ENCODE data around the gene LOXL4.
"Not testable (repeated sequence)": the region's sequence is repeated elsewhere in the genome, so short reads cannot be mapped to it uniquely, and the experiment has no call there.

LOXL4 gene

GRCh38 chr10:98240524-98240923 is 27.5 kb downstream of the LOXL4 start:
- no peak for DNase-seq

DNA sequence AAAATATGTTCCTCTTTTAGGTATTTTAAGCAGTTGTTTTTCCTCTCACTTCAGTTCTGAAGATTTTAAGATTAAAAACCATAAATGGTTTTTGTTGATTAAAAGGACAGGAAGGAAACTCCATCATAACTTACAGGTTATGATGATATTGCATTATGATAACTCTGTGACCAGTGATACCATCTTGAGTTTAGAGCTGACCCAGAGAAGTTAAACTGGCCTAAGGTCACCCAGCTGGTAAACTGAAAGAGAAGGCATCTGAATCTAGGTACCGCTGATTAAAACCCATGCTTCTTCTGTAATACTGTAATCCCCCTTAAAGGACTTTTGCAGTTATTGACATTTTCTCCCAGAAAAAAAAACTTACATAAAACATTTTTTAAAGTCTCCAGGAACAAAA is 29.6 kb downstream of the LOXL4 start:
- DNase-seq, result no peak

DNA sequence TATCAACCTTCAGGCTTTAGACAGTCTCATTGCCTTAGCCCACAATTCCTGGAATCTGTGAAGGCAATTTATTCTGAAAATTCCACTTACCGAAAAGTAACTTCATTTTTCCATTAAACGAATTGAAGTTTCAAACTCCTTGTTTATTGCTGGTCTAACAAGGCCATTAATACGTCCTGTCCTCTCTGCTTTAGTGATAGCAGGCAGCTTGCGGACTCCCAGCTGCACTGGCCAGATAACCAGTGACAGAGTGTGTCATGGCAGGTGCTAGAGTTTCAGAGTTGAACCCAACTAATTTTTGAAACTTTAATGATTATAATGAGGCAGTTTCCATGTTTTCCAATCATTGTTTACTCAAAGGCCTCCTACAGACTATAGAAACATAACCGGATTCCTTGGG is 31.1 kb downstream of the LOXL4 start:
- DNase-seq, result no peak

DNA sequence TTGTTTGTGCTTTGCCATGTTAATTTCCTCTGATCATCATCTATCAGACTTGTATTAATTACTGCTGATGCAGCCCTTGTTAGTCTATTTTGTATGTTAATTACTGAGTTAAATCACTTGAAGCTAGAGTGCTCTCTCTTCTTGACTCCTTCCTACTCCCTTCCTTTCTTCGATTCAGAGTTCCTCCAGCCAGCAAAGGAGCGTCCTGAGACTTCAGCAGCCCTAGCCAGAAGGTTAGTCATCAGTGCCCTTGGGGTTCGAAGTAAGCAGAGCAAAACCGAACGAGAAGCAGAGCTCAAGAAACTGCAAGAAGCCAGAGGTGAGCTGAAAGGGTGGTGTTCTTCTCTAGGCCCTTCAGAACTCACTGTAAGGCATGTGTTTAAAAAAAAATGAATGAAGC is 32.1 kb downstream of the LOXL4 start:
- DNase-seq, result no peak

GRCh38 chr10:98231417-98231816 is 36.6 kb downstream of the LOXL4 start:
- no peak for DNase-seq

DNA sequence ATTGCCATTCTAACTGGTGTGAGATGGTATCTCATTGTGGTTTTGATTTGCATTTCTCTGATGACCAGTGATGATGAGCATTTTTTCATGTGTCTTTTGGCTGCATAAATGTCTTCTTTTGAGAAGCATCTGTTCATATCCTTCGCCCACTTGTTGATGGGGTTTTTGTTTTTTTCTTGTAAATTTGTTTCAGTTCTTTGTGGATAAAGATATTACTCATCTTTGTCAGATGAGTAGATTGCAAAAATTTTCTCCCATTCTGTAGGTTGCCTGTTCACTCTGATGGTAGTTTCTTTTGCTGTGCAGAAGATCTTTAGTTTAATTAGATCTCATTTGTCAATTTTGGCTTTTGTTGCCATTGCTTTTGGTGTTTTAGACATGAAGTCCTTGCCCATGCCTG is 39.7 kb downstream of the LOXL4 start:
- not testable (repeated sequence) for DNase-seq

DNA sequence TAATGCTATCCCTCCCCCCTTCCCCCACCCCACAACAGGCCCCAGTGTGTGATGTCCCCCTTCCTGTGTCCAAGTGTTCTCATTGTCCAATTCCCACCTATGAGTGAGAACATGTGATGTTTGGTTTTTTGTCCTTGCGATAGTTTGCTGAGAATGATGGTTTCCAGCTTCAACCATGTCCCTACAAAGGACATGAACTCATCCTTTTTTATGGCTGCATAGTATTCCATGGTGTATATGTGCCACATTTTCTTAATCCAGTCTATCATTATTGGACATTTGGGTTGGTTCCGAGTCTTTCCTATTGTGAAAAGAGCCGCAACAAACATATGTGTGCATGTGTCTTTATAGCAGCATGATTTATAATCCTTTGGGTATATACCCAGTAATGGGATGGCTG is 40.3 kb downstream of the LOXL4 start:
- DNase-seq, result not testable (repeated sequence)

DNA sequence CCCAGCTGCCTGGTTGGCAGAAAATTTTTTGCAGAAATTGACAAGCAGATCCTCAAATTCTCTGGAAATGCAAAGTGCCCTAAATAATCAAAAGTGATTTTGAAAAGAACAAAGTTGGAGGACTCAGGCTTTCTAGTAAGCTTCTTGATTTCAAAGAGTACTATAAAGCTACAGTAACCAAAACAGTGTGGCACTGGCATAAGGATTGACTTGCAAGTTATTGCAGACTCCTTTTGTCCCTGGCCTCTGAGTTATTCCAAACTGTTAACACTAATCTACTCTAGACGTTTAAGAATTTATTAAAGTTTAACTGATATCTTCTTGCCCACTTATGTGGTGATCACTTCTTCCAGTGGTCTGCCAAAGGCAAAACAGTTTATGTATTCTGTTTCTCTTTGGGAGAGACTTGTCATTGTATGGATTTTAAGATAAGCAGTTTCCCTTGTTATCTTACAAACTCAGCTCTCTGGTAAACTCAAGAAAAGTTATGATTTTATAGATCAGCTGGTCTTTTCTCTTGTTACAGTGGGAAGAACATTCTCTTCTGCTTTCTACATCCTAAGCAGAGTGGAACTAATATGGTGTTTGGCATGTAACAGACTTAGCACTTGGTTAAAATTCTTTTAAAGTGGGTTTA is 41.4 kb downstream of the LOXL4 start:
- no peak for DNase-seq

- DNase-seq, result no peak
These were observed 43.0 kb downstream of the LOXL4 start for GRCh38 chr10:98224996-98225395.

GRCh38 chr10:98224509-98224908 is 43.5 kb downstream of the LOXL4 start:
- no peak for DNase-seq

GRCh38 chr10:98223874-98224273 is 44.1 kb downstream of the LOXL4 start:
- DNase-seq, result no peak

GRCh38 chr10:98217801-98218200 is 50.2 kb downstream of the LOXL4 start:
- no peak for DNase-seq

DNA sequence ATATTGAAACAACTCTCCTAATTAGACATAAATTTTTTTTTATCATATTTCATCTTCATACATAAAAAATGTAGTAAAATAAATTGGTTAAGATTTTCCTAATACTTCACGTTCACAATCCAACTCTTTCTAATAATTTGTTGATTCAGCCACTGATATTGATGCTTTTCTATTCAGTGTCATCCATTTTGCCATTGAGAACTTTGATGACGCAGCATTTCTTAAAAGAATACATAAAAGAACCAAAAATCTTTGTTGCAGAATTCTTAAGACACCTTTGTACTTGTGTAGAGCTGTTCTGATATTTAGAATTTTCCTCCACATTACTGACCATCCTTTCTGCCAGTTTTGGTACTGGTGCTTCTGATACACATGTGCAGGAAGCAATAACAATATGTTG is 52.6 kb downstream of the LOXL4 start:
- no peak for DNase-seq

GRCh38 chr10:98213740-98214139 is 54.3 kb downstream of the LOXL4 start:
- no peak for DNase-seq

- peak; percentile 26 for DNase-seq
These were observed 55.8 kb downstream of the LOXL4 start for GRCh38 chr10:98212196-98212595.

- DNase-seq, result no peak
These were observed 58.6 kb downstream of the LOXL4 start for GRCh38 chr10:98209441-98209840.

DNA sequence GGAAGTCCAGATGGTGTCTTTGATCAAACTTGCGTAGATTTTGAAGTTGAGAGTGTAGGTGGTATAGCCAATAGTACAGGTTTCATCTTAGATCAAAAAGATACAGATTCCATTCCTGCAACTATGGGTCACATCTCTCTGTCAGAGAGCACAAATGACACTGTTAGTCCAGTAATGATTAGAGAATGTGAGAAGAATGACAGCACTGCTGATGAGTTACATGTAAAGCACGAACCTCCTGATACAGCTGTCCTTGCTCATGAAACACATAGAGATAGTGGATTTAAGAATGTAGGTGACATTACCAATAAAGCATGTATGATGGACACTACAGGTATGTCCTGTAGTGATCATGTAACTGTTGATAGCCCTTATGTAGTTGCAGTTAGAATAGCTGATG is 59.1 kb downstream of the LOXL4 start:
- DNase-seq, result no peak

- DNase-seq, result no peak
These were observed 62.6 kb downstream of the LOXL4 start for GRCh38 chr10:98205351-98205750.

DNA sequence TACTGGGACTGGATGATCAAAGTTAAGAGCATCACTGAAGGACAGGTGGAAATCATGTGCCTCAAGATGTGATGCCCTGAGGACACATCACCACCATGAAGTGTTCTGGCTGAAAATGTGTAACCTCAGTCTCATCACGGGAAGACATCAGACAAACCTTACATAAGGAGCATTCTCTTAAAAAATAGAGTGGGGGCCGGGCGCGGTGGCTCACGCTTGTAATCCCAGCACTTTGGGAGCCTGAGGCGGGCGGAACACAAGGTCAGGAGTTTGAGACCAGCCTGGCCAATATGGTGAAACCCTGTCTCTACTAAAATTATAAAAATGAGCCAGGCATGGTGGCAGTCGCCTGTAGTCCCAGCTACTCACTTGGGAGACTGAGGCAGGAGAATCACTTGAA is 65.6 kb downstream of the LOXL4 start:
- DNase-seq, result no peak

DNA sequence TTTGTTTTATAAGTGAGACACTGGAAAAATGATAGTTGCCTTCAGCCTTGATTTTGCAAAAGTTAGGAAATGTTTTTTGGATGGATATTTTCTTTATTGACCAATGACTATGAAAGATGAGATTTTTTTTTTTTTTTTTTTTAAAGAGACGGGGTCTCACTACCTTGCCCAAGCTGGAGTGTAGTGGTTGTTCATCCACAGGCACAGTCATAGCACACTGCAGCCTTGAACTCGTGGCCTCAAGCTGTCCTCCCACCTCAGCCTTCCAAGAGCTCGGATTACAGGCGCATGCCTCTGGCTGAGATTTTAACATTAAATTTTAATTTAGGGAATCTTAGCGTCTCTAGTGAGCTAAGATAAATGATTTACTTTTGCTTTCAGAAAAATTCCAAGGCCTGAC is 66.2 kb downstream of the LOXL4 start:
- DNase-seq, result no peak
